PFSK-1 (cell line): Measurements from ENCODE around the gene STRN3.

ENCODE experiments used
- FOXP2 ChIP-seq: optimal IDR thresholded peaks from 2 replicates; pipeline ENCODE3; 2011; ENCODE audit warnings: borderline replicate concordance, control low read depth, inconsistent platforms; ENCODE audit not compliant: insufficient read depth; ENCODE audit errors: extremely low read length, extremely low read depth
- POLR2AphosphoS5 ChIP-seq: IDR thresholded peaks from 2 replicates; pipeline ENCODE4 v1.6.1; 2012; ENCODE audit warnings: low read depth, mild to moderate bottlenecking, control low read depth, low read length, moderate library complexity
- SIN3A ChIP-seq: IDR thresholded peaks from 2 replicates; pipeline ENCODE4 v1.6.1; 2012; ENCODE audit warnings: mild to moderate bottlenecking, low read length, moderate library complexity, borderline replicate concordance; ENCODE audit not compliant: insufficient read depth
- TAF1 ChIP-seq: IDR thresholded peaks from 2 replicates; pipeline ENCODE4 v1.6.1; 2012; ENCODE audit warnings: low read length, control low read depth, borderline replicate concordance; ENCODE audit not compliant: insufficient read depth
- TF ChIP-seq, protein P1 (sequence below), 2 experiments: IDR thresholded peaks; 2 replicates each; pipeline versions ENCODE4 v1.6.1 to v1.8.0; 2011 to 2012; ENCODE audit warnings: low read depth in 2 of 2, low read length in 2 of 2, control low read depth in 1 of 2, inconsistent platforms in 1 of 2, mild to moderate bottlenecking in 1 of 2, moderate library complexity in 1 of 2; ENCODE audit not compliant: insufficient read depth in 1 of 2

Gene STRN3

DNA sequence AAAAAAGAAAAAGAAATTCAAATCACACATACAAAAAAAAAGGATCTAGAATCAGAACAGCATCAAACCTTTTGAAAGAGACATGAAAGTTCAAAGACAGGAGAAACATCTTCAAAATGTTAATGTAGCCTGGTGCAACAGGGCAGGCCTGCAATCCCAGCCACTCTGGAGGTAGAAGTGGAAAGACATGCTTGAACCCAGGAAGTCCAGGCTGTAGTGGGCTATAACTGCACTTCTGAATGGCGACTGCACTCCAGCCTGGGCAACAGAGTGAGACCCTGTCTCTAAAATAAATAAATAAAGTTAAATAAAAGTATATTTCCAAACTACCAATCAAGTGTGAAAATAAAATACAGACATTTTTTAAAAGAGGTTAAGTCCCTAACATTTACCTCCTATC lies 19.5 kb downstream of the STRN3 start:
- TF ChIP-seq TAF1 (no peak), FOXP2 (no peak), SIN3A (no peak), POLR2AphosphoS5 (no peak)
- TF ChIP-seq, protein P1, sequence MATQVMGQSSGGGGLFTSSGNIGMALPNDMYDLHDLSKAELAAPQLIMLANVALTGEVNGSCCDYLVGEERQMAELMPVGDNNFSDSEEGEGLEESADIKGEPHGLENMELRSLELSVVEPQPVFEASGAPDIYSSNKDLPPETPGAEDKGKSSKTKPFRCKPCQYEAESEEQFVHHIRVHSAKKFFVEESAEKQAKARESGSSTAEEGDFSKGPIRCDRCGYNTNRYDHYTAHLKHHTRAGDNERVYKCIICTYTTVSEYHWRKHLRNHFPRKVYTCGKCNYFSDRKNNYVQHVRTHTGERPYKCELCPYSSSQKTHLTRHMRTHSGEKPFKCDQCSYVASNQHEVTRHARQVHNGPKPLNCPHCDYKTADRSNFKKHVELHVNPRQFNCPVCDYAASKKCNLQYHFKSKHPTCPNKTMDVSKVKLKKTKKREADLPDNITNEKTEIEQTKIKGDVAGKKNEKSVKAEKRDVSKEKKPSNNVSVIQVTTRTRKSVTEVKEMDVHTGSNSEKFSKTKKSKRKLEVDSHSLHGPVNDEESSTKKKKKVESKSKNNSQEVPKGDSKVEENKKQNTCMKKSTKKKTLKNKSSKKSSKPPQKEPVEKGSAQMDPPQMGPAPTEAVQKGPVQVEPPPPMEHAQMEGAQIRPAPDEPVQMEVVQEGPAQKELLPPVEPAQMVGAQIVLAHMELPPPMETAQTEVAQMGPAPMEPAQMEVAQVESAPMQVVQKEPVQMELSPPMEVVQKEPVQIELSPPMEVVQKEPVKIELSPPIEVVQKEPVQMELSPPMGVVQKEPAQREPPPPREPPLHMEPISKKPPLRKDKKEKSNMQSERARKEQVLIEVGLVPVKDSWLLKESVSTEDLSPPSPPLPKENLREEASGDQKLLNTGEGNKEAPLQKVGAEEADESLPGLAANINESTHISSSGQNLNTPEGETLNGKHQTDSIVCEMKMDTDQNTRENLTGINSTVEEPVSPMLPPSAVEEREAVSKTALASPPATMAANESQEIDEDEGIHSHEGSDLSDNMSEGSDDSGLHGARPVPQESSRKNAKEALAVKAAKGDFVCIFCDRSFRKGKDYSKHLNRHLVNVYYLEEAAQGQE (IDR thresholded peaks at IDR 0.05; ENCODE audit: insufficient read depth in 1 of 2, low read depth in 2 of 2, low read length in 2 of 2) = no peak

DNA sequence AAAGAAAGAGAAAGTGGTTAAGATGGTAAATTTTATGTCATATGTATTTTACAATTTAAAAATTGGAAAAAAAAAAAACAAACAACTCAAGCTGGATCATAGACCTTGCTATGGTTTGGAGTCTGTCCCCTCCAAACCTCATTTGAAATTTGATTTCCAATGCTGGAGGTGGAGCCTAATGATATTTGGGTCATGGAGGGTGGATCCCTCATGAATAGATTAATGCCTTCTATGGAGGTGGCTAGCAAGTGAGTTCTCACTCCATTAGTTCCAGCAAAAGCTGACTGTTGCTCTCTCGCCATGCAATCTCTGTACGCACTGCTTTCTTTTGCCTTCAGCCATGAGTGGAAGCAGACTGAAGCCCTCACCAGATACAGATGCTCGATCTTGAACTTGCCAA lies 22.9 kb downstream of the STRN3 start:
- no peak for TF ChIP-seq SIN3A
- TF ChIP-seq POLR2AphosphoS5 = no peak
- TF ChIP-seq TAF1 = no peak
- TF ChIP-seq, protein P1 (IDR thresholded peaks at IDR 0.05; ENCODE audit: insufficient read depth in 1 of 2, low read depth in 2 of 2, low read length in 2 of 2) = no peak
- no peak for TF ChIP-seq FOXP2

DNA sequence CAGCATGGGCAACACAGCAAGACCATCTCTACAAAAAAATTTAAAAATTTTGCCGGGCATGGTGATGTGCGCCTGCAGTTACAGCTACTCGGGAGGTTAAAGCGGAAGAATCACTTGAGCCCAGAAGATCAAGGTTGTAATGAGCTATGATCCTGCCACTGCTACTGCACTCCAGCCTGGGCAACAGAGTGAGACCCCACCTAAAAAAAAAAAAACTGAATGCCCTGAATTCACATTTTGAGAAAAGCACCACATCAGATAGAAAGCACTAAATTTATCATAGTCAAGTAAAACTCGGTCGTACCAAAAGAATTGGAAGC lies 24.9 kb downstream of the STRN3 start:
- TF ChIP-seq POLR2AphosphoS5 = no peak
- no peak for TF ChIP-seq SIN3A
- TF ChIP-seq, protein P1 (IDR thresholded peaks at IDR 0.05; ENCODE audit: insufficient read depth in 1 of 2, low read depth in 2 of 2, low read length in 2 of 2) = no peak
- no peak for TF ChIP-seq TAF1
- no peak for TF ChIP-seq FOXP2

DNA sequence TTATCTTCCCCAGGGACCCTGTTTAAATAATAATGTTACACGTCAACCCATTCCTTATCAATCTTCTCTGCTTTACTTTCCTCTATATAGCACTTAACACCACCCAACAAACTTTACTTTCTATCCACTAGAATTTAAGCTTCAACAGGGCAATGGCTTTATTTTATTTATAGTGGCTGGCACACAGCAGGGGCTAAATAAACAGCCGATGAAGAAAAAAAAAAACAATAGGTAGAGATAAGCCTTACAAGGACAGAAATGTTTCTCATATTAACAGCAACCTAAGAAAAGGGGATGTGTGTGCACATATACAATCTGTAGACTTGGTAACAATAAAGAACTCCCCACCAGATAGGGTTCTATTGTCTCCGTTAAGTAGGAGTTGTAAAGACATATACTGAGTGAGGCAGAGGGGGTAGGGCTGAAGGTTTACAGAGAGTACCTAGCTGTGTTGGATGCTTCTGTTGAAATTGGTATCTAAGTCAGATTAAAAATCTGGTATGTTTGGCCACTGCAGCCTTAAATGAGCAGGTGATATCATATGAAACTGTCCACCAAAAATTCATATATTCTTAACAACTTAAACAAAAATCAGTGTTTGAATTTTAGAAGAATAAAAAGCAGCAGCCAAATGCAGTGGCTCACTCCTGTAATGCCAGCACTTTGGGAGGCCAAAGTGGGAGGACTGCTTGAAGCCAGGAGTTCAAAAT lies 25.4 kb downstream of the STRN3 start:
- TF ChIP-seq FOXP2 = no peak
- TF ChIP-seq SIN3A = no peak
- TF ChIP-seq TAF1 = no peak
- no peak for TF ChIP-seq POLR2AphosphoS5
- TF ChIP-seq, protein P1 (IDR thresholded peaks at IDR 0.05; ENCODE audit: insufficient read depth in 1 of 2, low read depth in 2 of 2, low read length in 2 of 2) = no peak
